Nephron progenitor cell (in vitro differentiated cells): Measurements from ENCODE around the gene SLC16A10.

Source experiments
- DNase-seq: peaks from one replicate; pipeline ENCODE4 v3.0.0; 2021
- H3K27ac Mint-ChIP-seq: 2 replicates; pipeline ENCODE4 v1.8.0; 2021; ENCODE audit warnings: mild to moderate bottlenecking, moderate library complexity, mixed read lengths
- H3K27me3 Mint-ChIP-seq: 2 replicates; pipeline ENCODE4 v1.8.0; 2021; ENCODE audit warnings: mild to moderate bottlenecking, low read depth, mixed read lengths; ENCODE audit not compliant: poor library complexity
- H3K36me3 Mint-ChIP-seq: 2 replicates; pipeline ENCODE4 v1.8.0; 2021; ENCODE audit warnings: low read depth, mixed read lengths
- H3K4me1 Mint-ChIP-seq: 2 replicates; pipeline ENCODE4 v1.8.0; 2021; ENCODE audit warnings: mixed read lengths
- H3K4me3 Mint-ChIP-seq: 2 replicates; pipeline ENCODE4 v1.8.0; 2021; ENCODE audit warnings: mild to moderate bottlenecking, moderate library complexity, mixed read lengths
- H3K9me3 Mint-ChIP-seq: 2 replicates; pipeline ENCODE4 v1.8.0; 2021; ENCODE audit warnings: mild to moderate bottlenecking, moderate library complexity, mixed read lengths
- CTCF ChIP-seq: fragments of 200-600 bp; sonication (generic); IDR thresholded peaks from 2 replicates; pipeline ENCODE4 v1.5.0; 2021; ENCODE audit warnings: antibody characterized with exemption

Gene SLC16A10

GRCh38 chr6:111076024-111076695 lies 11.1 kb upstream of the SLC16A10 start:
- Mint-ChIP-seq H3K27me3 (peaks cover 39% of the 10 kb centered on the region), H3K4me3 (no peak overlapping the region), H3K27ac (no peak overlapping the region), H3K9me3 (no peaks in the 10 kb centered on the region), H3K4me1 (no peaks in the 10 kb centered on the region), H3K36me3 (no peaks in the 10 kb centered on the region)
- DNase-seq, result no peak
- no peak for TF ChIP-seq CTCF

- Mint-ChIP-seq H3K9me3 (no peaks in the 10 kb centered on the region), H3K36me3 (no peaks in the 10 kb centered on the region), H3K4me1 (no peaks in the 10 kb centered on the region), H3K4me3 (no peak overlapping the region), H3K27ac (no peak overlapping the region), H3K27me3 (peaks cover 22% of the 10 kb centered on the region)
- no peak for DNase-seq
- no peak for TF ChIP-seq CTCF
Measured at GRCh38 chr6:111080698-111081097, 6.6 kb upstream of the SLC16A10 start.

GRCh38 chr6:111086685-111087084 lies 618 bp upstream of the SLC16A10 start:
- no peaks in the 10 kb centered on the region for H3K9me3 Mint-ChIP-seq
- no peak overlapping the region for H3K27ac Mint-ChIP-seq
- H3K27me3 Mint-ChIP-seq, result peaks cover 58% of the 10 kb centered on the region
- no peak for DNase-seq
- H3K4me3 Mint-ChIP-seq, result peak overlapping the region; percentile 83
- H3K4me1 Mint-ChIP-seq, result peaks cover 22% of the 10 kb centered on the region
- no peaks in the 10 kb centered on the region for H3K36me3 Mint-ChIP-seq
- TF ChIP-seq CTCF, result no peak

- Mint-ChIP-seq H3K27me3 (peaks cover 62% of the 10 kb centered on the region), H3K27ac (no peak overlapping the region), H3K4me1 (peaks cover 22% of the 10 kb centered on the region), H3K9me3 (no peaks in the 10 kb centered on the region), H3K4me3 (peak overlapping the region; percentile 90), H3K36me3 (no peaks in the 10 kb centered on the region)
- TF ChIP-seq CTCF, result no peak
- peak; percentile 60 for DNase-seq
Measured at GRCh38 chr6:111087871-111088667, 766 bp downstream of the SLC16A10 start.

GRCh38 chr6:111088668-111089003 lies 1.3 kb downstream of the SLC16A10 start:
- peaks cover 22% of the 10 kb centered on the region for H3K4me1 Mint-ChIP-seq
- no peak overlapping the region for H3K27ac Mint-ChIP-seq
- H3K4me3 Mint-ChIP-seq, result peak overlapping the region; percentile 90
- H3K27me3 Mint-ChIP-seq, result peaks cover 56% of the 10 kb centered on the region
- H3K9me3 Mint-ChIP-seq, result no peaks in the 10 kb centered on the region
- no peaks in the 10 kb centered on the region for H3K36me3 Mint-ChIP-seq
- DNase-seq, result no peak
- TF ChIP-seq CTCF, result no peak
